Colon (tissue), 2 donors: ENCODE results near the gene SUCO.

Experiments
- FAIRE-seq: peaks from 2 replicates; lab custom pipeline; 2012; peaks lifted over from hg19 to GRCh38; lab: Jason Lieb, UNC
- donor health status: control.
- donor health status: control.

SUCO gene

GRCh38 chr1:172650474-172651193 is 117.7 kb downstream of the SUCO start:
- FAIRE-seq, result no peak

GRCh38 chr1:172653015-172653709 is 120.2 kb downstream of the SUCO start:
- FAIRE-seq, result no peak

GRCh38 chr1:172654535-172654934 is 121.6 kb downstream of the SUCO start:
- no peak for FAIRE-seq

- FAIRE-seq, result no peak
Observed at GRCh38 chr1:172656576-172656975, 123.6 kb downstream of the SUCO start.

GRCh38 chr1:172657586-172657985 is 124.6 kb downstream of the SUCO start:
- no peak for FAIRE-seq

DNA sequence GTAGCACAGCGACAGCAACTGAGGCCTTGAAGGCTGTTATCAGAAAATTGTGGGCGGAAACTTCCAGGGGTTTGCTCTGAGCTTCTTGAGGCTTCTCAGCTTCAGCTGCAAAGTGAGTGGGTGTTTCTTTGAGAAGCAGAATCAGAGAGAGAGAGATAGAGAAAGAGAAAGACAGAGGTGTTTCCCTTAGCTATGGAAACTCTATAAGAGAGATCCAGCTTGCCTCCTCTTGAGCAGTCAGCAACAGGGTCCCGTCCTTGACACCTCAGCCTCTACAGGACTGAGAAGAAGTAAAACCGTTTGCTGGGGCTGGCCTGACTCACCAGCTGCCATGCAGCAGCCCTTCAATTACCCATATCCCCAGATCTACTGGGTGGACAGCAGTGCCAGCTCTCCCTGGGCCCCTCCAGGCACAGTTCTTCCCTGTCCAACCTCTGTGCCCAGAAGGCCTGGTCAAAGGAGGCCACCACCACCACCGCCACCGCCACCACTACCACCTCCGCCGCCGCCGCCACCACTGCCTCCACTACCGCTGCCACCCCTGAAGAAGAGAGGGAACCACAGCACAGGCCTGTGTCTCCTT is 126.0 kb downstream of the SUCO start, which contains the start of gene FASLG:
FASLG (plus strand) TSS at position 233 of the 583 bp plus-strand sequence; CDS start at position 332, 99 bp downstream.
- no peak for FAIRE-seq

DNA sequence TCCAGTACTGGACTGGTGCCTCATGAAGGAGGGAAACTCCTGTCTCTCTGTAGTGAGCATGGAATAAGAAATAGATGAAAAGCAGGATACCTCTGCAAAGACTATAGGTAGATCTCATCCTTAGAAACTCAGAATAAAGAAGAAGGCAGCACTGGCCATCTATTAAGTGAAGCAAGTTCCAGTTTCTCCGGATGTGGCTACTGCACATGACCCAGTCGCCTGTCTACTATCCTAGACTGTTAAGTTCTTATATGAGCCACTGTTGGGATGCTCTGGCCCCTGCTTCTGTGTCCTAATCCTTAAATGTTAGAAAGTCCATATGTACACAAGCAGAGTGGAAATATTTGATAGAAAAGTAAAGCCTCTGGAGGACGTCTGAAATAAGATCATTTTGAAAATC is 128.2 kb downstream of the SUCO start:
- no peak for FAIRE-seq
